HG03066 (cell line): Measurements from ENCODE around the gene CLEC7A.

Source experiments
- ATAC-seq: cut with Tn5 transposase; IDR thresholded peaks from one replicate; pipeline ENCODE4 v1.9.1; 2021; ENCODE audit warnings: low read depth; ENCODE audit not compliant: unreplicated experiment

Gene CLEC7A

DNA sequence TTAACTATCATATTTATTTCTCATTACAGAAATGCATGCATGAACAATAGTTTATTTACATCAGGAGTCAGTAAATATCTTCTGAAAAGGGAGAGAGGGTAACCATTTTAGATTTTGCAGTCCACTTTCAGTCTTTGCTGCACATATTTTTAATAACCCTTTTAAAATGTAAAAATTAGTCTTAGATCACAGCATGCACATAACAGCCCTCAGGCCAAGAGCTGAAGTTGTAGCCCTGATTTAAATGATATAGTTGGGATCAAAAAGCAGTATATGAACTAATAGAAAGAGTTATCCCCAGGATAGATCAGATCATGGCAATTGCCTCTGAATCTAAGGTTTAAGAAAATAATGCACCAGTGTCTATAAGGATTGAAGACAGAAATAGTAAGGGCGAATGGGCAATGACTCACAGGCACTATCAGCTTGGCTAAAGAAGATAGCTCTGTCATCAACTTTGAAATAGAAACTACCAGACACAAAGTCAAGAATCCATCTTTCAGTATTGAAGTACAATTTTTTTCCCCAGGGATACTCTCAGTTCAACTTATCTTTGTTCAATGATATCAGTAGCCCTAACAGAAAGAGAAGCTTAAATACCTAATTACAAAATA lies 13.1 kb upstream of the CLEC7A start:
- no peak for ATAC-seq

DNA sequence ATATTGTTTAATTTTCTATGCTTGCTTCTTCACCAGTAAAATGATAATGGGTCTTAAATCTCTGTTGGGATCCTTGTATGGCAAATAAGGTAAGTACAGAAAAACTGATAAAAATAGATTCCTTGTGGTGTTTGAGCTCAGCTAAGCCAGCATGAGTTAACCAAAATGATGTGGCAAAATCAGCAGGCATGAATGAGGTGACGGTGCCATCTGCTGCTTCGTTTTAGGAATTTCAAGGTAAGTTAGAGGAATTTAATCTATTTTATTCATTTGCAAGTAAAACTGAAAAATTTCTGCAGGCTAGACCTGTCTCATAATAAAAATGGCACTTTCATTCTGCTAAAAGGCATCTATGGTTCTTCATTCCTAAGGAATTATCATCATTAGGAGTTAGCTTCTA lies 10.0 kb upstream of the CLEC7A start:
- ATAC-seq = no peak

DNA sequence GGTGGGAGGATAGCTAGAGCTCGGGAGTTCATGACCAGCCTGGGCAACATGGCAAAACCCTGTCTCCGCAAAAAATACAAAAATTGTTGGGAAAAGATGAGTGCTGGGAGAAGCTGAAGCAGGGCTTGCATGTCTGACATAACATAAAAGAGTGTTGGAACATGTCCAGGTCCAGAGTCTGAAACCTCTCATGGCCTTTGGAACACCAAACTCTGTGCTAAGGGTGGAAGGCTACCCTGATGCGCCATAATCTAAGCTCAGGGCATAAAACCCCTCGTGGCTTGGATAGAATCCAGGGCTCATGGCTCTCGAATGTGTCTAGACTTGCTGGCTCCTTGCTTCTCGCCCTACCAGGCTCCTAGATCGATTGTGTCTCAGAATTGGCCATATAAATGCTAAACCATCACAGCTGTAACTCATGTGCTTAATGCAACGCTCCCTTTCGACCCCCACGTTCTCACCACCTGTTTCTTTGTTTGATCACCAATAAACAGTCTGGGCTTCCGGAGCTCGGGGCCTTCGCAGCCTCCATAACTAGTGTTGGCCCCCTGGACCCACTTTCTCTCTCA lies 6.7 kb upstream of the CLEC7A start:
- no peak for ATAC-seq

DNA sequence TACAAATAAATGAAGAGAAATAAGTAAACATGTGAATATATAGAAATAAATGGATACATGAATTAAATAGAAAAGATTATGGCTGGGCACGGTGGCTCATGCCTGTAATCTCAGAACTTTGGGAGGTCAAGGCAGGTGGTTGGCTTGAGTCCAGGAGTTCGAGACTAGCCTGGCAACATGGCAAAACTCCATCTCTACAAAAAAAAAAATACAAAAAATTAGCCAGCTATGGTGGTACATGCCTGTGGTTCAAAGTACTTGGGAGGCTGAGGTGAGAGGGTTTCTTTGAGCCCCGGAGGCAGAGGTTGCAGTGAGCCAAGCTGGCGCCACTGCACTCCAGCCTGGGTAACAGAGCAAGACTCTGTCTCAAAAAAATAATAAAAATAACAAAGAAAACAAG lies 5.1 kb upstream of the CLEC7A start:
- ATAC-seq = no peak

DNA sequence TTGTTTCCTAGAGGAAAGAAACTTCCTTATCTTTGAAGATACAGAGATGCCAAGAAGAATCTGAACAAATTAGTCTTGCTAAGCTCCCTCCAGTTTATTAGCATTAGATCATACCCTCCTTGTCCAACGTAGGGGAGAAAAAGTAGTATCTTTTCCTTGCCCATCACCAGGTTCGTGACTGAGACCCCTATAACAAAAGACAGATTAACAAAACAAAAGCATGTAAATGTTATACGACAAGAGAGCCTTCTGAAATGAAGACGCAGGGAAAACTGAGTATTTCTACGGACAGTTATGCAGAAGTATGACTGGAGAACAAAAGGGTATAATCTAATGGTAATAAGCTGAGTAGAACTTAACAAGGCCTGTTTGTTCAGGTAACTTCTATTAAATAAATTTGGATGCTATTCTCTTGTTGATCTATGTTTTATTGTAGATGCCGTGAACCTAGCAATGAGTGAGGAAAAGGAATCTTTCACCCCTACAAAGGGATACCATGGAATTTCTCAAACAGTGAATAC lies 2.9 kb upstream of the CLEC7A start:
- ATAC-seq = no peak

DNA sequence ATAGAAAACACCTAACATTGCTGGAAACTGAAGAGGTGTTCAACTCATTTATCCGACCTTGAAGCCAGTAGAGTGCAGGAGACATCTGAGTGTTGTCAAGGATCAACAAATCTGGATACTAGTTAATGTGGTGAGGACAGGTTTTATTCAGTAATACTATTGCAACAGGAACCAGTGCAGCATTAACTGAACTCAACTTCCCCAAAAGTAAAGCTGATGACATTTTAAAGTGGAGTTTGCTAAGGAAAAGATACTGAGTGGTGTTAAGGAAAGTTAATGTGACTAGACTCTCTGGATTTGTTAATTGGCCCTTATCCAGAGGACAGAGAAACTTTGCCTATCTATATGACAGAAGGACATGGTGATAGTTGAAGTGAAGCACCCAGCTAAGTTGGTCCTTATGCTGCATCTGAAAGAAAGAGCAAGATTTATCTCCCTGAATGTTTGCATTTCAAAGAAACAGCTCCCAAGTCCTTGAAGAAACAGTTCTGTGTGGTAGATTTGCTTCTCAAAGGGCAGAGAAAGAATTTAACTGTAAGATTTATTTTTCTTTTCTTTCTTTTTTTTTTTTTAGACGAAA lies 1.2 kb upstream of the CLEC7A start:
- no peak for ATAC-seq

DNA sequence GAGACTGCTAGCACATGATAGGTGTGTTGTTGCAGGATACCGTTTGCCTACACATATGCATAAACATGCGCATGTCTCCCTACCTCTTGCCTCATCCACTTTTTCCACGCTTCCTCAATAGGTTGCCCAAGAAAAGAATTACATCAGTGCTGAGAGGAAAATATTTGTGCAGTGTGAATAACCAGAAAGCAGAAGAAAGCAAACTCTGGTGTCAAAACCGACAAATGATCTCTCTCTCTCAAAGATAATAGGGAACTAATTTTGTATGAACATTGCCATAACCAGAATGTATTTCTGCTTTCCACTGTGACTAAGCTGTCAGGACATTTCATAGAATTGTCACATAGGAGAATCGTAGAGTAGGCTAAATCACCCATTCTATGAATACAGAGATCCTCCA lies 1.3 kb downstream of the CLEC7A start:
- ATAC-seq = no peak

DNA sequence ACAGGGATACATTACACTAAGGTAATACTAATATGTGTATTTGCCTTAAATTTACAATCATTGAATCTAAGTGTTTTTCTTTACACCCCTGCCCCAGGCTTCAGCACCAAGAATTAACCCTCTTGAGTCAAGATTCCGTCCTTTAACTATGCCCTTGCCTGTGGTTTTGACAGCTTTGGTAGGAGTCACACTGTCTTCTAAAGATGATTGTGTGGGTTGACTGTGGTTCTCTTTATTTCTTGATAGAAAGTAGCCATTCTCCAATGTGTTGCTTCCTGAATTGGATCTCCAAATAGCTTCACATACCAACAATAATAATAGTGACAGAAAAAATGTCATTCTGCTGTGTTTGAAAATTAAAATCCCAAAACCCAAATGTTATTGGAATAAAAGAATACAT lies 3.6 kb downstream of the CLEC7A start:
- ATAC-seq = no peak

DNA sequence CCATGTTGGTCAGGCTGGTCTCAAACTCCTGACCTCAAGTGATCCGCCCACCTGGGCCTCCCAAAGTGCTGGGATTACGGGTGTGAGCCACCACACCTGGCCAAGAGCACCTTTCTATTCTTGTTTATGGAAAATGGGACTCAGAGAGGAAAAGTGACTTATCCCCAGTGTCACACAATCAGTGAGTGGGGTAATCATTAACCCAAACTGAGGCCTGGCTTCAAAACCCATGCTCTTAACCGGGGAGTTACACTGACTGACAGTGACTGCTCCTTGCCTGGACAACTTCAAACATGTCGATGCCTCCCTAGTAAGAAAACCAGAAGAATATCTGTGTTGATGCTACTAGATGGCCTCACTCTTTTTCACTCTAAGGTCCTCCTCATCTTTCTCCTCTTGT lies 7.3 kb downstream of the CLEC7A start:
- ATAC-seq = no peak

DNA sequence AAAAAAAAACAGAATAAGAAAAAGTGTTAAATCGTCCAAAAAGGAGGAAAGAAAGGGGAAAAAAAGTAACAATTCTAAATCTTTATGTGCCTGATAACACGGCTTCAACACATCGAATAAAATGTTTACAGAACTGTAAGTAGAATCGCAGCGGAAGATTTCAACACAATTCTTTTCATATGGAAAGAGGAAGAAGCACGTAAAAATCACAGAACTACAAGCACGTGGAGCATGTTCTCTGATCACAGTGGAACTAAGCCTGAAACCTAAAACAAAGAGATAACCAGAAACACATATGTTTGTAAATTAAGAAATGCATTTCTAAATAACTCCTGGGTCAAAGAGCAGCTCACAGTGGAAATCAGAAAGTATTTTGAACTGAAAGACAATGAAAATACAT lies 8.7 kb downstream of the CLEC7A start:
- ATAC-seq = no peak

DNA sequence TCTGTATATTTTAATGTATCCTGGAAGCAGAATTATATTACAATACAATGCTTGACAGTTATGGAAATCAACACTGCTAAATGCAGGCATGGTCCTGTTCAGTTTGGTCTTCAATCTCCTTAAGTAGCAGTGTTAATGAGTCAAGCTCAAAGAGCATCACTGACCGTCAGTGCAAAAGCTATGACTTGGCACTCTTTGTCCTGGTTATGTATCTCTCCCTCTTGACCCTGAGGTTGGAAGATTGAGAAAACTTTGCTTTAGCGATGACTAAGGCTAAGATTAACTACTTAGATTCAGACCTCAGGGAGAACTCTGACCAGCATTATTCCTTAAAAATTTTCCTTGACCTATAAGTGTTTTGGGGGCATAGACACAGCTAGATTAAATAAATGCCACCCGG lies 10.9 kb downstream of the CLEC7A start:
- ATAC-seq = no peak

DNA sequence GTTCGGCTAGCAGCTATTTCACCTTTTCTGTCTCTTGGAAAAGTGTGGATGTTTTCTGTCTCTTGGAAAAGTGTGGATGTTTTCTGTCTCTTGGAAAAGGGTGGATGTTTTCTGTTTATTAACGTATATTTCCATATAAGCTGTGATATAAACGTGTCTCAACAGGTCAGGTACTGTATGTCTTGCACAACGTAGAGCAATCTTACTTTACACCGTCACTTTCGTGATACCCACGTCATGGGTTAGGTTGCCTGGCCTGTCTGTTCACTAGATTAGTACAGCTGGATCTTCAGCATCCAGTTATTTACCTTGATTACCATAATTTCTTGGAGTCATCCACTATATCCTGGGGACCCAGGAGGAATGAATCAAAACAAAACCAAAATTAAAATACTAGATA lies 14.1 kb downstream of the CLEC7A start:
- ATAC-seq = no peak

DNA sequence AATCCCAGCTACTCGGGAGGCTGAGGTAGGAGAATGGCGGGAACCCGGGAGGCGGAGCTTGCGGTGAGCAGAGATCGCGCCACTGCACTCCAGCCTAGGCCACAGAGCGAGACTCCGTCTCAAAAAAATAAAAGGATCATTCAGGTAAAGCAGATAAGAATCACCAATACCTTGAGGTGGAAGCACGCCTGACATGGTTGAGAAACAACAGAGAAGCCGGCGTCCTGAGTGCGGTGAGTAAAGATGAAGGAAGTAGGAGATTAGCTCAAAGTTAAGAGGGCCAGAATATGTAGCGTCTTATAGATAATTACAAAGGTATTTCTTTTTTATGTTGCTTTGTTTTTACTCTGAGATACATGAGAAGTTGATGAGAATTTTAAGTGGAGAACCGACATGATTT lies 14.7 kb downstream of the CLEC7A start:
- ATAC-seq = no peak

DNA sequence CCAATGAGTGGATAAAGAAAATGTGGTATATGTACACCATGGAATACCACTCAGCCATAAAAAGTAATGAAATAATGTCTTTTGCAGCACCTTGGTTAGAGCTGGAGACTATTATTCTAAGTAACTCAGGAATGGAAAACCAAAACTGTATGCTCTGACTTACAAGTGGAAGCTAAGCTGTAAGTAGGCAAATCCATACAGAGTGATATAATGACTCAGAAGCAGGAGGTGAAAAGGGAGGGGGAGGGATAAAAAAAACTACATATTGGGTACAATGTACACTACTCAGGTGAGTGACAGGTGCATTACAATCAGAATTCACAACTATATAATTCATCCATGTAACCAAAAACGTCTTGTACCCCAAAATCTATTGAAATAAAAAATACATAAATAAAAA lies 16.1 kb downstream of the CLEC7A start:
- ATAC-seq = no peak

DNA sequence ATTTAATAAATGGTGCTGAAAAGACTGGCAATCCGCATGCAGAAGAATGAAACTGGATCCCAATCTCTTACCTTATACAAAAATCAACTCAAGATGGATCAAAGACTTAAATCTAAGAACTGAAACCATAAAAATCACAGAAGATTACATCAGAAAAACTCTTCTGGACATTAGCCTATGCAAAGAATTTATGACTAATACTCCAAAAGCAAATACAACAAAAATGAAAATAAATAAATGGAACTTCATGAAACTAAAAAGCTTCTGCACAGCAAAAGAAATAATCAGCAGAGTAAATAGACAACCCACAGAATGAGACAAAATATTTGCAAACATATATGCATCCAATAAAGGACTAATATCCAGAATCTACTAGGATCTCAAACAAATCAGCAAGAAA lies 16.9 kb downstream of the CLEC7A start:
- no peak for ATAC-seq

DNA sequence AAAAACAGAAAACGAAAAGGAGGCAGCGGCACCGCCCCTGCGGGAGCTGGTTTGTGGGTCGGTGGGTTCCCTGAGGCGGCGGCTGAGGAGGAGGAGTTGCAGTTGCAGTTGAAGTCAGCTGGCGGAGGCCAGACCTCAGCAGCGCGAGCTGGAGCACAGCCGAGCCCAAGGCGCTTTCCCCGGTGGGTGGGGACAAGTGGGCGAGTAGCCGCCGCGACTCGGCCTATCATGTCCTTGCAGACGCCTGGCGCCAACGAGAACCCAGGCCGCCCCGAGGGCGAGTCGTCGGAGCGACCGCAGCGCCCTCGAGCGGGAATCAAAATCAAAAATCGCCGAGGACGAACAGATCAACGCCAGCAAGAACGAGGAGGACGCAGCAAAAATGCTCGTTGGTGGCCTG lies 18.5 kb downstream of the CLEC7A start:
- ATAC-seq = no peak

DNA sequence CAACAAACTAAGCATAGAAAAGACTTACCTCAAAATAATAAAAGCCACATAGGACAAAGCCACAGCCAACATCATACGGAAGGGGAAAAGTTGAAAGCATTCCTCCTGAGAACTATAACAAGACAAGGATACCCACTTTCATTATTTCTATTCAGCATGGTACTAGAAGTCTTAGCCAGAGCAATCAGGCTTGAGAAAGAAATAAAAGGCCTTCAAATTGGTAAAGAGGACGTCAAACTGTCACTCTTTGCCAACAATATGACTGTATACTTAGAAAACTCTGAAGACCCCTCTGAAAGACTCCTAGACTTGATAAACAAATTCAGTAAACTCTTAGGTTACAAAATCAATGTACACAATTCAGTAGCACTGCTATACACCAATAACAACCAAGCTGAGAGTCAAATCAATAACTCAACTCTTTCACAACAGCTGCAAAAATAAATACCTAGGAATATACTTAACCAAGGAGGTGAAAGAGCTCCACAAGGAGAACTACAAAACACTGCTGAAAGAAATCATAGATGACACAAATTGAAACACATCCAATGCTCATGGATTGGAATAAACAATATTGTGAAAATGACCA lies 19.6 kb downstream of the CLEC7A start:
- ATAC-seq = no peak

DNA sequence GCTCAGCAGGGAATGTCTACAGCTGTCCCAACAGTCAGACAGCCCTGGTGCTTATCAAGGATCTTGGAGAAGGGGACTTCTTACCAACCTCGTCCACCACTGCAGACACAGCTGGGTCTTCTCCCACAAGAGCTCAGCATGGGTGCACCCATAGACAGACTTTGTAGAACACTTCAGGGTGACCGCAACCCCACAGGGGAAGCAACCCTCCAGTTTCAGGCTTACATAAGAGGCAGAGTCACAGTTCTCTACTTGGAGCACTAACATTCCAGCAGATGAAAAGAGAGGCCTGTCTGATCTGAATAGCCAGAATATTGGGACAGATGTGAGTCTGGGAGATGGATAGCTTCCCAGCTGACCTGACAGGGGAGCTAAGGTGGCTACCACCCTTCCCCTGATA lies 27.7 kb downstream of the CLEC7A start:
- ATAC-seq = no peak

DNA sequence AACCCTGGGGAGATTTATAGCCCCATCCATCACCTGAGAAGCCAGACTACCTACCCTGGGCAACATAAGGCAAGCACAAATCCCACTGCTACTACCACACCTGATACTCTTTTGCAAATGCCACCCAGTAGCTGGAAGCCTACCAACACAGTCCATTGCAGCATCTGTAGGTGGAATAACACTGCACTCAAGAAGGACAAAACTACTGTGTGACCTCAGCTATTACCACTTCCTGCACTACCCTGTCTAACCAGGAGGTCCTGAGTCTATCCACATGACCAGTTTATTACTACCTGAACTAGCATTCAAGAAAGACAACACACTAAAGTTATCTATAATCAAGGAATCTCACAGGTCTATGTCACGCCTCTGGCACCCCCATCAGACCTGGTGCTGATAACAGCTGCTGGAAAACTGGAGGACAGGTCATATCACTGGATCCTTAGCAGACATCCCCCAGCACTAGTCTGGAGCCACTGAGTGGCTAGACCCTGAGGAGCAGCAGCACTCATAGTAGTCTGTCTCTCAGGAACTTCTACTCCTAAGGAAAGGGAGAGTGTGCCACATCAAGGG lies 28.3 kb downstream of the CLEC7A start:
- ATAC-seq = no peak

DNA sequence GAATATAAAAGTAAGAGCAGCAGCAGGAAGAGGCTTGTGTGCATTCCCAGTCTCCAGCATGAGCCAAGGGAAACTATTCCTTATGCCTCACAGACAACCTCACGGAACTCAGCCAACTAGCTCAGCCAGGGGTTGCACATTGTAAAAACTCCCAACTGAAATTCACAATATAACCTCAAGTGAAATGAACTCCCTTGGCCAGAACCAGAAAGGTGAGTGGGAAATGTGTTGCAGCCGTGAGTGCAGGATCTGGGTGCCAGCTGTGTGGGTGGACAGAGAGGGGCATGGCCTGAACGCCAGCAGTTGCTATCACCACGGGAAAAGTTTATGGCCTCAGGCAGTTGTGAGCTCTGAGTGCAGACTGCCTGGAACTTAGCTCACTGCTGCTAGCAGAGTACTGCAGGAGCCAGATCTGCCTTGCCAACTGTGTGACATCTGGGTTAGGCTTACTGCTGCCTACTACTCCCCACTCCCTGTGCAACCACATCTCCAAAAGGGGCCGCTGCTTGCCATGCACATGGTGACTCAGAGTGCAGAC lies 28.9 kb downstream of the CLEC7A start:
- ATAC-seq = no peak

DNA sequence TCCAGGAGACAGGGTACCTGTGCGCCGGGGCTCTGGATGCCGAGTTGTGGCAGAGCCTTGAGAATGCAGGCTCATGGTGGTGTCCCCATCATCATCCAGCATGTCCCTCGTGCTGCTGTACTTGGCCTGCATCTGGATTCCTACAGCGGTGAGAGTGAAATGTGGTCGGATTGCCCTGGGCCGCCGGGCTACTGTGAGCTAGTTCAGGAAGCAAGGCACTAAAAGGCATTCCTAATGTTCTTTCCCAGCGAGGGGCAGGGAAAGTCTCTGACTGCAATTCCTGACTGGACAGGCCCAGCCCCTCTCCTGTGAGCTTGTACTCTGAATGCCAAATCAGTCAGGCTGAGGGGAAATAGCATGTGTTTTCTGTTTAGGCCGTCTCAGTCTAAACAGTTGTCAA lies 31.2 kb downstream of the CLEC7A start, which contains the start of gene CLEC1A:
TSS of gene CLEC1A (minus strand) at position 195 of the 400 bp plus-strand sequence. CDS start at position 132, 63 bp downstream.
- no peak for ATAC-seq
